Brain pericyte (primary cell): ENCODE data around the gene CUL2.
"Not testable (repeated sequence)": the region's sequence is repeated elsewhere in the genome, so short reads cannot be mapped to it uniquely, and the experiment has no call there.

ENCODE experiments used
- DNase-seq: peaks from one replicate; pipeline ENCODE4 v3.0.0-alpha.2; 2012; ENCODE audit warnings: low read depth, low spot score

Gene CUL2

GRCh38 chr10:35019041-35020024, 70.8 kb downstream of the CUL2 start:
- DNase-seq = no peak

- DNase-seq = no peak
These were observed 72.5 kb downstream of the CUL2 start for GRCh38 chr10:35017608-35018007.

- no peak for DNase-seq
These were observed 74.2 kb downstream of the CUL2 start for GRCh38 chr10:35015843-35016408.

- DNase-seq = no peak
These were observed 77.4 kb downstream of the CUL2 start for GRCh38 chr10:35012781-35013180.

- no peak for DNase-seq
These were observed 78.4 kb downstream of the CUL2 start for GRCh38 chr10:35011771-35012191.

- no peak for DNase-seq
These were observed 82.3 kb downstream of the CUL2 start for GRCh38 chr10:35007858-35008301.

GRCh38 chr10:35006836-35007235, 83.3 kb downstream of the CUL2 start:
- no peak for DNase-seq

- DNase-seq = no peak
These were observed 84.3 kb downstream of the CUL2 start for GRCh38 chr10:35005868-35006267.

- DNase-seq = no peak
These were observed 85.5 kb downstream of the CUL2 start for GRCh38 chr10:35004651-35005050.

GRCh38 chr10:35003906-35004305, 86.2 kb downstream of the CUL2 start:
- no peak for DNase-seq

GRCh38 chr10:35000936-35001335, 89.2 kb downstream of the CUL2 start:
- DNase-seq = no peak

- no peak for DNase-seq
These were observed 90.6 kb downstream of the CUL2 start for GRCh38 chr10:34999532-34999931.

- DNase-seq = no peak
These were observed 91.2 kb downstream of the CUL2 start for GRCh38 chr10:34998940-34999339.

GRCh38 chr10:34996843-34997242, 93.3 kb downstream of the CUL2 start:
- DNase-seq = no peak

GRCh38 chr10:34995925-34996324, 94.2 kb downstream of the CUL2 start:
- DNase-seq = no peak

- DNase-seq = no peak
These were observed 95.5 kb downstream of the CUL2 start for GRCh38 chr10:34994565-34995142.

GRCh38 chr10:34993782-34994181, 96.4 kb downstream of the CUL2 start:
- DNase-seq = no peak

- not testable (repeated sequence) for DNase-seq
These were observed 99.0 kb downstream of the CUL2 start for GRCh38 chr10:34991117-34991516.

GRCh38 chr10:34988397-34989067, 101.6 kb downstream of the CUL2 start:
- no peak for DNase-seq

GRCh38 chr10:34985823-34986222, 104.3 kb downstream of the CUL2 start:
- DNase-seq = no peak

- DNase-seq = no peak
These were observed 105.0 kb downstream of the CUL2 start for GRCh38 chr10:34985146-34985545.

GRCh38 chr10:34981844-34982243, 108.3 kb downstream of the CUL2 start:
- no peak for DNase-seq
